ENCODE measurements around the gene CXCL16.
A peak's percentile ranks its signal among the peaks of the same experiment; 100 is the strongest.

CXCL16 gene

DNA sequence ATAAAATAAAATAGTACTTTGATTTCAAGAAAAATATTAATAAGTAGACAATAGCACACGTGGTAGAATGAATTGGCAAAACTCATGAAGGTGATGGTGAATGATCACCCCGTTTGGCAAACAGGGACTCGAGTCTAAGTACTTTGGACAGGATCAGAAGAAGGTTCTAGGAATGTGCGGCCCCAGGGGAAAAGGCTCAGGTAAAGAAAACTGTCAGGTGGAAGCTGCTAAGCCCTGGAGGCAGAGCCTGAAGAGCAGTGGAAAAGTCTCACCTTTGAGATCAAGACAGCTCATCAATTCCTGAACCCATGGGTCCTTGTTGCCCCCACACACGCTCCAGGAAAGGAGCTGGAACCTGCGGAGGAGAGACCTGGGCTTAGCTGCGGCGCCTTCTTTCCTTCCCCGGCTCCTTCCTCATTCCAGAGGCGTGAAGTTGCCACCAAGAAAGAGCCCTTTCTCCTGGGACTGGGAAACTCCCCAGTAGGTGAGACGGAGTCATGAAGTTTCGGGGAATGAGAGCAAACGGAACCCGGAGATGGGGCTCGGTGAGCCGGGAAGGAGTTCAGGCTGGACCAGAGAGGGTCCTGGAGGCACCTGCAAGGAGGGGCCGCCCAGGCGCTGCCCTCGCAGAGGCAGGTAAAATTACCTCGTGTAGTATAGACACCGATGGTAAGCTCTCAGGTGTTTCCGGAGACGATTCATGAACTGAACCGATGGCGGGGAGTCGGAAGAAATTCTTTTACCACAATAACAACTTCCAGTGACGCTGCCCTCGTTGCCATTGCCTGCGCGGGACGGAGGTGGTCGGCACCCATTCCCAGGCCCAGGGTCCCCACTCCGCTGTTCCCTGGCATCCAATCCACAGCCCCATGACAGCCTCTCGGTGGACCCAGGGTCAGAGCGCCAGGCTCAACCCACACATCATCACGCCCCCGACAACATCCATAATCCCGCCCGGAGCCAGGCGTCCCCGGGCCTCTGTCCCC lies 1.3 kb downstream of the CXCL16 start:
- DNase-seq (ENCODE audit: extremely low spot score), result no peak
- ChIA-PET CTCF (interaction anchor here (1.2 kb wide), 2 partner anchors 52 kb away, joined by 3 to 4 read pairs; no protein-coding TSS in a partner anchor), POLR2A (no interaction called here)
- TF ChIP-seq, protein P1, sequence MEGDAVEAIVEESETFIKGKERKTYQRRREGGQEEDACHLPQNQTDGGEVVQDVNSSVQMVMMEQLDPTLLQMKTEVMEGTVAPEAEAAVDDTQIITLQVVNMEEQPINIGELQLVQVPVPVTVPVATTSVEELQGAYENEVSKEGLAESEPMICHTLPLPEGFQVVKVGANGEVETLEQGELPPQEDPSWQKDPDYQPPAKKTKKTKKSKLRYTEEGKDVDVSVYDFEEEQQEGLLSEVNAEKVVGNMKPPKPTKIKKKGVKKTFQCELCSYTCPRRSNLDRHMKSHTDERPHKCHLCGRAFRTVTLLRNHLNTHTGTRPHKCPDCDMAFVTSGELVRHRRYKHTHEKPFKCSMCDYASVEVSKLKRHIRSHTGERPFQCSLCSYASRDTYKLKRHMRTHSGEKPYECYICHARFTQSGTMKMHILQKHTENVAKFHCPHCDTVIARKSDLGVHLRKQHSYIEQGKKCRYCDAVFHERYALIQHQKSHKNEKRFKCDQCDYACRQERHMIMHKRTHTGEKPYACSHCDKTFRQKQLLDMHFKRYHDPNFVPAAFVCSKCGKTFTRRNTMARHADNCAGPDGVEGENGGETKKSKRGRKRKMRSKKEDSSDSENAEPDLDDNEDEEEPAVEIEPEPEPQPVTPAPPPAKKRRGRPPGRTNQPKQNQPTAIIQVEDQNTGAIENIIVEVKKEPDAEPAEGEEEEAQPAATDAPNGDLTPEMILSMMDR (IDR thresholded peaks at IDR 0.05; ENCODE audit: control extremely low read depth, extremely low read depth, low read depth, missing control alignments), result no peak

GRCh38 chr17:4735876-4736651 lies 3.7 kb downstream of the CXCL16 start:
- TF ChIP-seq, protein P1 (IDR thresholded peaks at IDR 0.05; ENCODE audit: control extremely low read depth, extremely low read depth, low read depth, missing control alignments), result no peak
- ChIA-PET POLR2A (no interaction called here), CTCF (interaction anchor here (1.1 to 1.5 kb wide), 3 partner anchors 10 to 326 kb away, joined by 3 to 5 read pairs (median 3); no protein-coding TSS in a partner anchor)
- no peak for DNase-seq (ENCODE audit: extremely low spot score)

GRCh38 chr17:4734857-4735475 lies 4.8 kb downstream of the CXCL16 start:
- TF ChIP-seq, protein P1 (IDR thresholded peaks at IDR 0.05; ENCODE audit: control extremely low read depth, extremely low read depth, low read depth, missing control alignments), result no peak
- ChIA-PET POLR2A (no interaction called here), CTCF (interaction anchor here (1.3 kb wide), 1 partner anchor 55 kb away, joined by 3 read pairs; no protein-coding TSS in a partner anchor)
- no peak for DNase-seq (ENCODE audit: extremely low spot score)

GRCh38 chr17:4733073-4733531 lies 6.6 kb downstream of the CXCL16 start:
- CTCF ChIA-PET, result interaction anchor here (0.7 to 1.8 kb wide), 6 partner anchors 10 to 155 kb away, joined by 3 to 6 read pairs (median 4); partner anchors contain the start of gene ARRB2
- TF ChIP-seq, protein P1 (IDR thresholded peaks at IDR 0.05; ENCODE audit: control extremely low read depth, extremely low read depth, low read depth, missing control alignments), result peak; percentile 34
- POLR2A ChIA-PET, result no interaction called here
- peak; percentile 75 for DNase-seq (ENCODE audit: extremely low spot score)

GRCh38 chr17:4728124-4728523 lies 11.6 kb downstream of the CXCL16 start:
- TF ChIP-seq, protein P1 (IDR thresholded peaks at IDR 0.05; ENCODE audit: control extremely low read depth, extremely low read depth, low read depth, missing control alignments), result no peak
- no peak for DNase-seq (ENCODE audit: extremely low spot score)
- CTCF ChIA-PET, result interaction anchor here (1.2 kb wide), 1 partner anchor 25 kb away, joined by 3 read pairs; no protein-coding TSS in a partner anchor
- POLR2A ChIA-PET, result no interaction called here
